KBM-7 (cell line): ENCODE measurements around the gene TMEM117.
"Not testable (repeated sequence)": the region's sequence is repeated elsewhere in the genome, so short reads cannot be mapped to it uniquely, and the experiment has no call there.

Experiments used
- DNase-seq: peaks from one replicate; pipeline ENCODE4 v3.0.0-alpha.2; 2015
- in situ Hi-C: fragments of 300-500 bp; cut with MboI; formaldehyde crosslinking; loops from 2 replicates; pipeline ENCODE4 v1.14.3; 2020; ENCODE audit warnings: low sequenced_read_pairs, low pct_unique_long_range_greater_than_20kb, mixed read lengths

Gene TMEM117

DNA sequence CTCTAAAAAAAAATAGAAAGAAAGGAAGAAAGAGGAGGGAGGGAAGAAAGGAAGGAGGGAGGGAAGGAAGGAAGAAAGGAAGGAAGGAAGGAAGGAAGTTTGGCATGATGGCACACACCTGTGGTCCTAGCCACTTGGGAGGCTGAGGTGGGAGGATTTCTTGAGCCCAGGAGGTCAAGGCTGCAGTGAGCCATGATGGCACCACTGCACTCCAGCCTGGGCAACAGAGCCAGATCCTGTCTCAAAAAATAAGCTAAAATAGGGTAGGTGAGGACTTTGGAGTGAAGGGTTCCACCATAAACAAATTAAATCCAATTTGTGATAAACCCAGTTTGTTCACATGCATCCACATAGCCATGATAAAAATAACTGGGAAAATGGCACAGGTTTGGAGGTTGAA, 543.2 kb downstream of the TMEM117 start:
- DNase-seq, in situ Hi-C loops: not testable (repeated sequence)

DNA sequence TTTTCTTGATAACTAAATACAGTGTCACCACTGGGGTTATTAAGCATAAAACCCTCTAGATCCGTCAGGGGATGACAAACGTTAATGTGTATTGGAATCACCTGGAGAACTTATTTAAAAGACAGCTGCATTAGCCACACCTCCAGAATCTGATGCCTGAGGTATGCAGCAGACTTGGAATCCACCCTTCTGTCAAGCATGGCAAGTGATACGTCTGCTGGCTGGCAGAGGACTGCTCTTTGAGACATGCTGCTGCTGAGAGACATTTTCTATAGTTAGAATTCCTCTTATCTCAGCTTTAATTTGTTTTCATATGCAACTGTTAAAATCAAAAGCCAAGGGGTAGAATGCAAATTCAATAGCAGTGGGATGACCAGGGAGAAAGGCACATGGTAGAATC, 544.0 kb downstream of the TMEM117 start:
- in situ Hi-C loops, result no loop called here
- no peak for DNase-seq

DNA sequence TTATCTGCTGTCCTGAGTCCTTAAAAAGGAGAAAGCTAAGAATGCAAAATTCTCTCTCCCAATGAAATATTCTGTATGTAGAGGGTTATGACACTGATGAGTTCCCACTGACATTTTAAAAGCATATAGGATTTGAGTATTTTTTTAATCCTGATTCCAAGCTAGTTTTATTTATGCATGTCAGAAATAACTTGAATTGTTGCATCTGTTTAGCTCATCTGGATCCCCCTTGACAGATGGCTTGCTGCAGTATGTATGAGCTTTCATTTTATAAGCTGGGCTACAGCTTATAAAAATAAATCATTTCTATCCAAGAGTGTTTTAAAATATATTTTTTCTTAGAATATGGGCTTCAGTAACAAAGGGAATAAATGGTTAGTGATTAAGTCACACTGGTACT, 545.0 kb downstream of the TMEM117 start:
- in situ Hi-C loops, result no loop called here
- no peak for DNase-seq

DNA sequence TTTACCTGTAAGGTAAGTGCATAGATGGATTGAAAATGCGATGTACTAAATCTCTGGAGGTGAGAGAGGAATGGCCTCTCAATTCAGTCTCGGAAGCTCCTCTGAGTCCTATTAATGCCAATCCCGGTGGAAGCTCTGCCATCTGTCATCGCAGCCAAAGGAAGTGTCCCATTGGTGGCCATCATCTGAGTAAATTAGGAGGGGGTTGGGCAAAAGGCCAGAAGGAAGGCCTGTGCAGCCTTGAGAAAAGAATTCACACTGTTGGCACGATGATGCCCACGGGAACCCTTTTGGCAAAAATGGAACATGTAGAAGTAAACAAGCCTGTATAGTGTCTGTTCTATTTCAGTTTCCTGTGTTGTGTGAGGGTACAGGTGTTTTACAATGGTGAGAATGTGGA, 545.5 kb downstream of the TMEM117 start:
- in situ Hi-C loops, result no loop called here
- DNase-seq, result no peak

DNA sequence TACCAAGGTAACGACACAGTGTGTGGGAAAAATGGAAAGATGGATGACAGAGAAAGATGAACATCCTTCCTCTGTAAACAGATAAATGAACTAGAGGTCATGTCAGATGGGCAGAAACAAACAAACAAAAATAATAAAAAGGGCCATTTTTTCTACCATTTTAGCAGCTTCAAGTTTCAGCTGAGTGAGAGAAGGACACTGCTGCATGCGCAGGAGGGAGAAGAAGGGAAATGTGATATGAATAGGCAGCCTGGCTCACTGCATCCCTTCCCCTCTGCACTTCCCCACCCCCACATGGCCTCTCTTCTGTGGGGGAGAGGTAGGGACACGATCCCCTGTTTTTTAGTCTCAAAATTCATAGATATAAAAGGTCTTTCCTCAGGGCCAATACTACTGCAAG, 548.3 kb downstream of the TMEM117 start:
- no peak for DNase-seq
- in situ Hi-C loops, result no loop called here

DNA sequence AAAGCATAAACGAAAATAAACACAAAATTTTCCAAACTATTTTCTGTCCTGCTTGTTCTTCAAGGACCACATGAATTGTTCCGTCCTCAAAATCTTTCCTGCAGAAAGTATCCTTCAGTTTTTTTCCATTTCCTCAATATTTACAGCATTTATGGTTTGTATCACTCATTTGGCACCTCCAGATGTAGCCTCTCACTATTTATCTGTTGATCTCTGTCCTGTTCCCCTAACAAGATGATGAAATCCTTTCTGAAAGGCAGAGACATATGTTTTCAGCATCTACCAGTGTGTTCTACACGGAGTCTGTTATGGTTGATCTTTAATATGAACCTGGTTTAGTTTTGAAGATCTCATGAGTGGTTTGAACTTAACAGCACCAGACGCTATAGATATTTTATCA, 550.1 kb downstream of the TMEM117 start:
- in situ Hi-C loops, result no loop called here
- no peak for DNase-seq

DNA sequence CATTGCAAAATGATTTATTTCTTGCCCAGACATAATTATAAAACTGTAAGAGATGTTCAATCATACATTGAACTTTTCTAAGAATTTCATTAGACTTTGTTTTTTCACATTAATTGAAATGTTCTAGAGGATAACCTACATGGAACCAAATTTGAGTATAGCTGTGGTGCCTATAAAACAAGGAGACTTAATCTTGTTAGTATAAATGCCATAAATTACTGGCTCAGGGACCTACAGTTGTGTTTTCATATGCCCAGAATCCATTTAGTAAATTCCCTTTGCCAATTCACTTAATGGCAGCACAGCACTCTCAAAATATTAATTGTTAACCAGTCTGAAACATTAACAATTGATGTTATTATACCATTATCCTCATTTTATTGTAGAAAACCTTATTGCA, 551.7 kb downstream of the TMEM117 start:
- DNase-seq, result no peak
- in situ Hi-C loops, result no loop called here

DNA sequence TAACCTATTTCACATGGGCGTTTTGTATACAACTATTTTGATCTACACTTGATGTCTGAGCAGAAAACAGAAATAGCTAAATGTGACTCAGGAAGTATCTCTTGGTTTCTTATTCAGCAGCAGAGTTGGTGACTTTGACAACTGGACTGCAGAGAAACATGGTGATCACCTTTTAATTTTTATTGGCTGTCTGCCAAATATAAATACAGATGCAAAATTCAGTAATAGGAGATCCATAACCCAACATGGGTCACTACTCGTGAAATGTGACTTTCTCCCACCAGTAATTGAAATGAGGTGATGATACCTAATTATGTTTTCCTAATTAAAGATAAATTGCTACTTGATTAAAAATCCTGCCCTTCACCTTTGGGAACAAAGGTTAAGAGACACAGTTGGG, 553.2 kb downstream of the TMEM117 start:
- DNase-seq, result no peak
- in situ Hi-C loops, result no loop called here

DNA sequence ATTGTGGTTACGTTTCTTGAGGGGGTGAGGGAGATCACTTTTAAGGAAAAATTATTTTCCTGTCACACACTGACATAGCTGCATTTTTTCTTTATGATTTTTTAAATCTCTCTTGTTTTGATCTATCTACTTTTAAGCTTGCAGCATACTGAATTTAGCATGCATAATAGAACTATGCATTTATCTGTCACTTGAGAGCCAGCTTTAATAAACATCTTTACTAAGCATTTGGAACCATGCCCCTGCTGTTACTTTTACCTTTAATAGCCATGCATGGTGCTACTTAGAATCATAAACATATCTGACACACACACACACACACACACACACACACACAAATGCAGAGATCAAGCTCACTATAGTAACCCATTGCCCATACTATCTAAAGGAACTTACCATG, 554.0 kb downstream of the TMEM117 start:
- DNase-seq, result no peak
- in situ Hi-C loops, result no loop called here

DNA sequence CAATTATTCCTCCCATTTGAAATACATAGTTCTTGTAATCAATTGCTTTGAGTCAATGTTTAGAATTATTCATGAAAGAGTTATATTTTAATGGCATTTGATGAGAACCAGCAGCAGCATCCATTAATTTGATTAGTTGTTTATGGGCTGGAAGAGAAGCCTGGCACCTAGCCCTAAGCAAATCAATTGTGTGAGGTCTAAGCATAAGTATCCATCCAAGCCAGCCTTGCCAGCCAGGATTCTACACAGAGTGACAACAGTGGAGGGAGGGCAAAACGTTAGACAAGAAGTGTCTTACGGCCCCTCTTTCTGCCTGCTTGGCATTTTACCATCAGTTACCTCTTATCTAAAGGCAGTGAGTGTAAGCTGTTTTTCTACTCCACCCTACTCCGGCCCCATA, 561.8 kb downstream of the TMEM117 start:
- in situ Hi-C loops, result no loop called here
- no peak for DNase-seq

DNA sequence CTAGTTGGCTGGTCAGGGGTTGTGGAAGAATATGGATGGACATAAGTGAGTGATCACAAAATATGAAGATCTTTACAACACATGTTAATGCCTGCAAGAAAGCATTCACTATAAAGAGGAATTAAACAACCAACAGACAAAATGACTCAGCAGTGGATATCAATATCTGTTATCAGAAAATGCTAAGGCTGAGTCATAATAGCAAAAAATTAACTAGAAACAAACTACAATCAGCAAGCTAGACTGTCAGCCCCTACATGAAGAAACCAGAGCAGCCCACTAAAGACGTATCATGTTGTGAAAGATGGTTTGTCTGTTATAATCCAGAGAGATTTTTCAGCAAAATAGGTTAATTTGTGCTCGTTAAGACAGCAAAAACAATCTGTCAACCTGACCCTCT, 567.3 kb downstream of the TMEM117 start:
- no peak for DNase-seq
- in situ Hi-C loops, result no loop called here

DNA sequence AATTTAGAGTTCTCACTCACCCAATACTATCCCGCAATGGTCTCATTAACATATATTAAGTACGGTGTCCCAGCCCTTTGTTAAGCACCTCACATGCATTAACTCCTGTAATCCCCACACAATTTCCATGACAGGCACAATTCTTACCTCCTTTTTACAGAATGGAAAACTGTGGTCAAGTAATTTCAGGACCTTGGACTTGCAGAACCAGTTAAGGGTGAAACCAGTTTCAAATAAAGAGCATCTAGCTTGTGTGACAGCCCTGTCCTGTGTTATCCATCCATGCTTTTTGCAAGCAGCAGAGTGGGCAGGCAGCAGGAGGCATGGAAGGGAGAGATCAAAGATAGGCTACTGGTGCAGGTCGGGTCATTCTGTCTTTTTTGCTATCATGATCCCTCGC, 569.4 kb downstream of the TMEM117 start:
- in situ Hi-C loops, result no loop called here
- no peak for DNase-seq

DNA sequence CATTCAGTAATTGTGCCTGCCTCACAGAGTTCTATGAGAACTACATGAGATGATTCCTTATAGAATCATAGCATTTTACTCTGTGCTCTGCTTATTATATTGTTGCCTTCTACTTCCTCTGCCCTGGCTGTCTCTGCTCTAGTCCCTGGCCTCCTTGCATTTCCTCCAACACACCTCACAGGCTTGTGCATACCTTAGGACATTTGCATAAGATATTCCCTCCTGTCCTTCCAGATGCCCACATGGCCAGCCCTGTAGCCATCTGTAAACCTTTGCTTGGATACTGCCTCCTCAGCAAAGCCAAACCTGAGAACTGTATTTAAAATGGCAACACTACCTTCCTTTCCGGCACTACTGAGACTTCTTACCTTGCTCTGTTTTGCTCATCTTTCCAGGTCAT, 586.7 kb downstream of the TMEM117 start:
- no peak for DNase-seq
- in situ Hi-C loops, result no loop called here

DNA sequence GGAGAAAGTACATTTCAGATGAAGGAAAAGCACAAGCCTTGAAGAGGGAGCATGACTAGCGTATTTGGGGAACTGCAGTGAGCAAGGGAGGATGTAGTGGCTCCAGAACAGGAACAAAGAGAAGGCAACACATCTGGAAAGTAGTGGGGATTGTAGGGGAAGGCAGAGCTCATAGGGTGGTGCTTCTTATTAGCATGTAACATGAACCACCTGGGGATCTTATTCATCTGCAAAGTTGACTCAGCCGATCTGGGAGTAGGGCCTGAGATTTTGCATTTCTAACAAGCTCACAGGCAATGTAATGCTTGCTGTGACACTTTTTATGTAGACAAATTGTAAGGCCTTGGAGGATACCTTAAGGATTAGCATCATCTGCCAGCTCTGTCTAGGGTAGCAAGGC, 592.9 kb downstream of the TMEM117 start:
- no peak for DNase-seq

DNA sequence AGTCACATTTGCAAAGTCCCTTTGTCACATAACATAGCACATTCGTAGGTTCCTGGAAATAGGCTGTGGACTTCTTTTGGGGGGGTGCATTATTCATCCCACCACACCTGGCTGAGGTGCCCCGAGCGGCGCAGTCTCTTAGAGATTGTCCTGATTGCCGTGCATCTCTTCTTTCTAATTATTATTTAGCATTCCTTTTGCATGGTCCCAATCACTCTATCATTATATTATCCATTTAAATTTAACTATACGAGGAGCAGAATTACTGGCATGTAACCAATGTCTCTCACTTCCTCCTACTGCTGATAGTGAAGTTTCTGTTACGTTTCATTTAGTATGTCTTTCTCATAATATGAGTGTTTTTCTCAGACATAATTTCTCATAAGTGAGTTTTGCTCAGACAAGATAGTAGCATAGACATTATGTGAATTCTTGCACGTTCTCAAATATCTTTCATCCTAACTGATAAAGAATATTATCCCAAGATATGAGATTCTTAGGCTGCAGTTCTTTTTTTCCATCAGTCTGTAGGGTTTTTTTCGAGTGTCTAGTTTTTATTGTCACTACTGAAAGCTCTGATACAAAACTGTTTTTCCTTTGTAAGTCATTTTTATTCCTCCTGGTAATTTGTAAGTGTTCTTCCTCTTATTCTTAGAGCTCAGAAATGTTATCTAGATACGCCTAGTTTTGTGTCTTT, 595.9 kb downstream of the TMEM117 start:
- no peak for DNase-seq
- in situ Hi-C loops, result no loop called here

More for the DNA sequence above, 592.9 kb downstream of the TMEM117 start:
- in situ Hi-C loops, result no loop called here

DNA sequence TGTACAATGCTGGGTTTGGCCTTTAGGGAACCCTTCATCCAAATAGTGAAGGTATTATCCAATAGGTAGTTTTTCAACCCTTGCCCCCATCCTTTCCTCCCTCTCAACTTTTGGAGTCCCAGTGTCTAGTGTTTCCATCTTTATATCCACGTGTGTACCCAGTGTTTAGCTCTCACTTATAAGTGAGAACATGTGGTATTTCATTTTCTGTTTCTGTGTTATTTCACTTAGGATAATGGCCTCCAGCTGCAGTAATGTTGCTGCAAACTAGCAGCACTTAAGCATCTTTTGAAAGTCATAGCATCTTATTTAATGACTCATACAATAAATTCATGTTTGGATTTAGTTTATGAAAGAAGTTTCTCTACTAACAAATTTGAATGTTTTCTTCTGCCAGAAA, 597.8 kb downstream of the TMEM117 start:
- no peak for DNase-seq
- in situ Hi-C loops, result no loop called here

DNA sequence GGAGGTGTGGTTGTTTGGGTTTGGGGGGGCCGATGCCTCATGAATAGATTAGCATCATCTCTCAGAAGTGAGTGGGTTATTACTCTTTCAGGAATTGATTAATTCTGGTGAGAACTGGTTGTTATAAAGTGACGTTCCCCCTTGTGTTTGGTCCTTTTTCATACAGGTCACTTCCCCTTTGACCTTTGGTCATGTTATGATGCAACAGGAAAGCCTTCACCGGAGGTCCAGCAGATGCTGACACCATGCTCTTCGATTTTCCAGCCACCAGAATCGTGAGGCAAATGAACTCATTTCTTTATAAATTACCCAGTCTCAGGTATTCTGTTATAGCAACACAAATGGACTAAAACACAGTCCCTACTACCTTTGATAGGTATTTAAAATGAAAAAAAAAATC, 600.9 kb downstream of the TMEM117 start:
- in situ Hi-C loops, result no loop called here
- DNase-seq, result no peak
